Breast epithelium (tissue), 3 donors: Measurements from ENCODE around the gene HIPK2.

Experiments used
- POLR2A ChIP-seq: fragments of 450-650 bp; IDR thresholded peaks from one replicate; pipeline ENCODE4 v1.6.1; 2016; ENCODE audit warnings: antibody characterized with exemption, mild to moderate bottlenecking, moderate library complexity
- TF ChIP-seq, protein P1 (sequence below), 3 donors: fragments of 450-650 bp; IDR thresholded peaks; one replicate each; pipeline ENCODE4 v1.5.1; 2016 to 2017; ENCODE audit warnings: antibody characterized with exemption in 3 of 3, mild to moderate bottlenecking in 3 of 3, moderate library complexity in 3 of 3

DNA sequence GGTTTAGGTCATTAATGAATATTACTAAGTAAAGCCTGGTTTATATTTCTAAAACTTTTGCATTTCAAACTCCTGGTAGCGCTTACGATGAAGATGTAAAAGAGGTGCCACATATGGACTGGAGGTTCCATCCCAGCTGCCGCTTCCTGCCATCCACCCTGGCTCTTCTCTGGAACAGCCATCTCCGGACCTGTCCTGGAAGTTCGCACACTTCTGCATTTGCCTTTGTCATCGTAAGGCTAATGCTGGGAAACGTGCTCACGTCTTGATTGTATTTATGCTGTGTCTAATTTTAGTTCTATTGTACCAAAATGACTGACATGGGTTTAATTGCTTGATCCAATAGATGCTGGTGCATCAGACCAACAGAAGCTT, 103.1 kb downstream of the HIPK2 start:
- TF ChIP-seq, protein P1, sequence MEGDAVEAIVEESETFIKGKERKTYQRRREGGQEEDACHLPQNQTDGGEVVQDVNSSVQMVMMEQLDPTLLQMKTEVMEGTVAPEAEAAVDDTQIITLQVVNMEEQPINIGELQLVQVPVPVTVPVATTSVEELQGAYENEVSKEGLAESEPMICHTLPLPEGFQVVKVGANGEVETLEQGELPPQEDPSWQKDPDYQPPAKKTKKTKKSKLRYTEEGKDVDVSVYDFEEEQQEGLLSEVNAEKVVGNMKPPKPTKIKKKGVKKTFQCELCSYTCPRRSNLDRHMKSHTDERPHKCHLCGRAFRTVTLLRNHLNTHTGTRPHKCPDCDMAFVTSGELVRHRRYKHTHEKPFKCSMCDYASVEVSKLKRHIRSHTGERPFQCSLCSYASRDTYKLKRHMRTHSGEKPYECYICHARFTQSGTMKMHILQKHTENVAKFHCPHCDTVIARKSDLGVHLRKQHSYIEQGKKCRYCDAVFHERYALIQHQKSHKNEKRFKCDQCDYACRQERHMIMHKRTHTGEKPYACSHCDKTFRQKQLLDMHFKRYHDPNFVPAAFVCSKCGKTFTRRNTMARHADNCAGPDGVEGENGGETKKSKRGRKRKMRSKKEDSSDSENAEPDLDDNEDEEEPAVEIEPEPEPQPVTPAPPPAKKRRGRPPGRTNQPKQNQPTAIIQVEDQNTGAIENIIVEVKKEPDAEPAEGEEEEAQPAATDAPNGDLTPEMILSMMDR (IDR thresholded peaks at IDR 0.05), result no peak
- no peak for TF ChIP-seq POLR2A
